Stimulated activated CD8-positive, alpha-beta memory T cell treated with anti-CD3 and anti-CD28 coated beads, Interleukin-15, amount 100 ng/mL, for 4 hours (primary cell): Measurements from ENCODE around the gene GDPD4.

Experiments
- DNase-seq, 2 donors: peaks; one replicate each; pipeline ENCODE4 v3.0.0-alpha.2; 2020; ENCODE audit warnings: low read depth in 2 of 2

The GDPD4 gene

GRCh38 chr11:77173494-77173893 is 128.0 kb downstream of the GDPD4 start:
- DNase-seq: no peak

GRCh38 chr11:77172666-77172982 is 128.9 kb downstream of the GDPD4 start:
- DNase-seq: no peak

GRCh38 chr11:77171885-77172665 is 129.4 kb downstream of the GDPD4 start:
- DNase-seq: no peak

GRCh38 chr11:77171254-77171653 is 130.2 kb downstream of the GDPD4 start:
- DNase-seq: no peak

- no peak for DNase-seq
These were observed 131.4 kb downstream of the GDPD4 start for GRCh38 chr11:77170107-77170506.

- no peak for DNase-seq
These were observed 133.7 kb downstream of the GDPD4 start for GRCh38 chr11:77167791-77168190.

- DNase-seq: no peak
These were observed 134.3 kb downstream of the GDPD4 start for GRCh38 chr11:77167111-77167626.
